Thymus (tissue), 11 donors: ENCODE data around the gene SUSD2. TPM values are rescaled to one million over a fixed set of nuclear protein-coding genes. Genes with fewer than 3 reads are reported as not detected.

Source experiments
- DNase-seq, 9 donors: peaks; one replicate each; pipeline ENCODE4 v3.0.0-alpha.2; 2013; ENCODE audit warnings: low spot score in 9 of 9, low read depth in 6 of 9, missing footprints in 1 of 9
- H3K27ac ChIP-seq, 2 donors: one replicate each; pipeline ENCODE4 v1.5.1; 2013; ENCODE audit warnings: control low read depth in 1 of 2, low read depth in 1 of 2, low read length in 1 of 2, mild to moderate bottlenecking in 1 of 2, moderate library complexity in 1 of 2
- H3K27me3 ChIP-seq, 2 donors: one replicate each; pipeline ENCODE4 v1.5.1; 2013; ENCODE audit warnings: low read length in 1 of 2; ENCODE audit not compliant: control insufficient read depth in 2 of 2, insufficient read depth in 1 of 2
- H3K36me3 ChIP-seq, 2 donors: one replicate each; pipeline ENCODE4 v1.5.1; 2013; ENCODE audit warnings: low read length in 1 of 2, mild to moderate bottlenecking in 1 of 2, moderate library complexity in 1 of 2; ENCODE audit not compliant: control insufficient read depth in 2 of 2, insufficient read depth in 2 of 2
- H3K4me1 ChIP-seq, 2 donors: one replicate each; pipeline ENCODE4 v1.5.1; 2013; ENCODE audit warnings: low read length in 2 of 2; ENCODE audit not compliant: control insufficient read depth in 2 of 2, insufficient read depth in 2 of 2
- H3K4me3 ChIP-seq, 2 donors: one replicate each; pipeline ENCODE4 v1.5.1; 2013; ENCODE audit warnings: low read length in 2 of 2, control low read depth in 1 of 2, mild to moderate bottlenecking in 1 of 2
- H3K9me3 ChIP-seq, 2 donors: one replicate each; pipeline ENCODE4 v1.5.1; 2013; ENCODE audit warnings: low read length in 1 of 2, mild to moderate bottlenecking in 1 of 2; ENCODE audit not compliant: control insufficient read depth in 2 of 2, insufficient read depth in 1 of 2
- WGBS: extraction: QIAGEN DNeasy Blood & Tissue Kit; methylation state at CpG from one replicate; pipeline ENCODE4 v1.1.7; 2013; 5-methylcytosine and 5-hydroxymethylcytosine counted together
- polyA plus RNA-seq: library from polyadenylated mRNA; stranded (reverse); fragments of 200-250 nt; gene quantifications from one replicate; pipeline ENCODE4 v1.2.3, GENCODE V29; 2013
- total RNA-seq: library from RNA; stranded (reverse); fragments of 120-200 nt; gene quantifications from one replicate; pipeline ENCODE4 v1.2.4, GENCODE V29; 2013
- donor health status: healthy.

Gene SUSD2
- total and polyA plus RNA-seq, 2 donors: 0.33 to 4.1 TPM

GRCh38 chr22:24157822-24158135 lies 23.5 kb upstream of the SUSD2 start:
- Histone ChIP-seq H3K27me3 (no peaks in the 10 kb centered on the region), H3K4me1 (peaks cover 46 to 81% of the 10 kb centered on the region in 2 donors), H3K9me3 (no peaks in the 10 kb centered on the region), H3K36me3 (peaks cover 18 to 49% of the 10 kb centered on the region in 2 donors), H3K4me3 (peak overlapping the region; percentile 75 to 83), H3K27ac (peak overlapping the region; percentile 70 to 83)
- WGBS: 56% methylated on average over 10 of the region's 10 CpGs
- DNase-seq: peak in 1 of 9 donors; percentile 45

- Histone ChIP-seq H3K27ac (no peak overlapping the region), H3K36me3 (peaks cover 36 to 49% of the 10 kb centered on the region in 2 donors)
- 89% methylated on average over 2 of the region's 2 CpGs for WGBS
These were observed 21.6 kb upstream of the SUSD2 start for GRCh38 chr22:24159650-24160049.

GRCh38 chr22:24160546-24160945 lies 20.7 kb upstream of the SUSD2 start:
- WGBS: 88% methylated on average over 6 of the region's 6 CpGs

More at GRCh38 chr22:24159650-24160049, 21.6 kb upstream of the SUSD2 start:
- no peak for DNase-seq
- Histone ChIP-seq H3K9me3 (no peaks in the 10 kb centered on the region), H3K27me3 (no peaks in the 10 kb centered on the region), H3K4me1 (peaks cover 27 to 63% of the 10 kb centered on the region in 2 donors), H3K4me3 (no peak overlapping the region)

GRCh38 chr22:24161485-24161884 lies 19.8 kb upstream of the SUSD2 start:
- Histone ChIP-seq H3K4me1 (peaks cover 16 to 51% of the 10 kb centered on the region in 2 donors), H3K27ac (no peak overlapping the region), H3K9me3 (no peaks in the 10 kb centered on the region), H3K4me3 (no peak overlapping the region), H3K27me3 (no peaks in the 10 kb centered on the region), H3K36me3 (peaks cover 54 to 63% of the 10 kb centered on the region in 2 donors)
- WGBS: 96% methylated on average over 7 of the region's 7 CpGs
- no peak for DNase-seq

More at GRCh38 chr22:24160546-24160945, 20.7 kb upstream of the SUSD2 start:
- Histone ChIP-seq H3K4me3 (no peak overlapping the region), H3K36me3 (peaks cover 45 to 54% of the 10 kb centered on the region in 2 donors), H3K9me3 (no peaks in the 10 kb centered on the region), H3K4me1 (peaks cover 18 to 54% of the 10 kb centered on the region in 2 donors), H3K27me3 (no peaks in the 10 kb centered on the region), H3K27ac (no peak overlapping the region)
- no peak for DNase-seq

- Histone ChIP-seq H3K4me3 (no peak overlapping the region), H3K4me1 (peaks cover 16 to 47% of the 10 kb centered on the region in 2 donors), H3K36me3 (peaks cover 58 to 66% of the 10 kb centered on the region in 2 donors), H3K27me3 (no peaks in the 10 kb centered on the region), H3K9me3 (no peaks in the 10 kb centered on the region), H3K27ac (peak overlapping the region in 1 of 2 donors; percentile 37)
- 95% methylated on average over 6 of the region's 6 CpGs for whole genome bisulfite sequencing
- DNase-seq: no peak
These were observed 19.4 kb upstream of the SUSD2 start for GRCh38 chr22:24161909-24162308.

GRCh38 chr22:24162436-24162835 lies 18.9 kb upstream of the SUSD2 start:
- H3K36me3 ChIP-seq: peaks cover 64 to 70% of the 10 kb centered on the region in 2 donors

GRCh38 chr22:24164243-24164642 lies 17.0 kb upstream of the SUSD2 start:
- DNase-seq: no peak
- H3K4me3 ChIP-seq: no peak overlapping the region
- H3K36me3 ChIP-seq: peaks cover 80 to 84% of the 10 kb centered on the region in 2 donors
- H3K9me3 ChIP-seq: no peaks in the 10 kb centered on the region
- H3K27me3 ChIP-seq: no peaks in the 10 kb centered on the region
- 97% methylated on average over 10 of the region's 10 CpGs for WGBS
- peaks cover 2 to 25% of the 10 kb centered on the region in 2 donors for H3K4me1 ChIP-seq
- H3K27ac ChIP-seq: no peak overlapping the region

More at GRCh38 chr22:24162436-24162835, 18.9 kb upstream of the SUSD2 start:
- no peak for DNase-seq
- H3K9me3 ChIP-seq: no peaks in the 10 kb centered on the region
- 90% methylated on average over 6 of the region's 6 CpGs for WGBS
- no peak overlapping the region for H3K4me3 ChIP-seq
- H3K27ac ChIP-seq: peak overlapping the region in 1 of 2 donors; percentile 37
- peaks cover 12 to 42% of the 10 kb centered on the region in 2 donors for H3K4me1 ChIP-seq
- no peaks in the 10 kb centered on the region for H3K27me3 ChIP-seq

GRCh38 chr22:24164940-24165339 lies 16.3 kb upstream of the SUSD2 start:
- H3K27me3 ChIP-seq: no peaks in the 10 kb centered on the region
- DNase-seq: no peak
- H3K36me3 ChIP-seq: peaks cover 83 to 84% of the 10 kb centered on the region in 2 donors
- H3K4me3 ChIP-seq: no peak overlapping the region
- H3K27ac ChIP-seq: no peak overlapping the region
- H3K4me1 ChIP-seq: peaks cover 2 to 25% of the 10 kb centered on the region in 2 donors
- 98% methylated on average over 6 of the region's 6 CpGs for WGBS
- H3K9me3 ChIP-seq: no peaks in the 10 kb centered on the region

- no peak overlapping the region for H3K4me3 ChIP-seq
- peaks cover 2 to 21% of the 10 kb centered on the region in 2 donors for H3K4me1 ChIP-seq
- H3K36me3 ChIP-seq: peaks cover 84 to 85% of the 10 kb centered on the region in 2 donors
- H3K27me3 ChIP-seq: no peaks in the 10 kb centered on the region
- no peaks in the 10 kb centered on the region for H3K9me3 ChIP-seq
- 96% methylated on average over 5 of the region's 5 CpGs for WGBS
- H3K27ac ChIP-seq: no peak overlapping the region
- no peak for DNase-seq
These were observed 15.6 kb upstream of the SUSD2 start for GRCh38 chr22:24165673-24166072.
